Esophagus squamous epithelium (tissue), 4 donors: ENCODE results near the gene ZBTB21.

Experiments
- CTCF ChIP-seq, 6 experiments: fragments of 450-650 bp in 4 of 6; fragments of 200-600 bp in 2 of 6; sonication (generic) in 2 of 6; IDR thresholded peaks; one replicate each; pipeline ENCODE4 v1.5.1; 2016 to 2019; ENCODE audit warnings: antibody characterized with exemption in 6 of 6, mild to moderate bottlenecking in 4 of 6, moderate library complexity in 4 of 6
- POLR2A ChIP-seq, 4 donors: fragments of 450-650 bp; IDR thresholded peaks; one replicate each; pipeline ENCODE4 v1.6.1; 2017; ENCODE audit warnings: antibody characterized with exemption in 4 of 4, mild to moderate bottlenecking in 4 of 4, moderate library complexity in 3 of 4

DNA sequence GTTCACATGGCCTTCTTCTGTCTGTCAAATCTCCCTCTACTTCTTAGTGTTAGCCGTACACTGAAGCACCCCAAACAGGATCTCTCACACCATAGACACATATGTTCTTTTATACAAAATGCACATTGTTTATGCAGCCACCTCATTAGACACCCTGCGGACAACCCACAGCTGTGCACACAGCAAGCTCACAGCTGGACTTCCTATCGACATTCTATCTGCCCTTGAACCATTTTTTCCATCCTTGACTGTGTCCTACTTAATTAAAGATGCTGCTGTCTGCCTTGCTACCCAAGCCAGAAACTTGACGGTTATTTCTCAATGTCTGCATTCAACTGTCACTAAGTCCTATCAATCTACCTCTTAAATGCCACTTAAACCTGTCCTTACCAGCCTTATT, 3.2 kb upstream of the ZBTB21 start:
- TF ChIP-seq CTCF (IDR thresholded peaks at IDR 0.05) (no peak), POLR2A (IDR thresholded peaks at IDR 0.05) (no peak)
